Keratinocyte (primary cell): ENCODE data around the gene INHBC.

Experiments
- CTCF ChIP-seq, 3 experiments: IDR thresholded peaks in 1 of 3; conservative IDR thresholded peaks in 1 of 3; optimal IDR thresholded peaks in 1 of 3; 2 replicates in 2 of 3; 3 replicates in 1 of 3; pipeline versions ENCODE3 to v1.5.1; 2011; ENCODE audit warnings: low read length in 3 of 3, mild to moderate bottlenecking in 3 of 3, moderate library complexity in 2 of 3, control low read depth in 1 of 3, inconsistent platforms in 1 of 3; ENCODE audit not compliant: insufficient read depth in 2 of 3; ENCODE audit errors: extremely low read depth in 1 of 3
- EZH2 ChIP-seq: IDR thresholded peaks from one replicate; pipeline ENCODE4 v1.6.1; 2012; ENCODE audit warnings: inconsistent platforms, mild to moderate bottlenecking, low read length, moderate library complexity

GRCh38 chr12:57420482-57420881, 14.1 kb upstream of the INHBC start:
- no peak for TF ChIP-seq CTCF (optimal IDR thresholded peaks at IDR 0.05 in 1 of 3, IDR thresholded peaks at IDR 0.05 in 1 of 3, conservative IDR thresholded peaks at IDR 0.05 in 1 of 3; ENCODE audit: extremely low read depth in 1 of 3, insufficient read depth in 2 of 3, low read length in 3 of 3)
- TF ChIP-seq EZH2 = no peak
